ENCODE measurements around the gene SRSF5. TPM values are rescaled to one million over a fixed set of nuclear protein-coding genes. Genes with fewer than 3 reads are reported as not detected.

SRSF5 gene
- total and polyA plus RNA-seq, 2 of the 8 experiments (the other 6 are each of a cell fraction or from before 2014, with no cell fraction given): 101 to 238 TPM

- TF ChIP-seq TBP (IDR thresholded peaks at IDR 0.05; ENCODE audit: low read depth, low read length) (no peak), POLR2AphosphoS5 (IDR thresholded peaks at IDR 0.05; ENCODE audit: low read depth, low read length) (no peak), SP1 (IDR thresholded peaks at IDR 0.05; ENCODE audit: low read depth, low read length) (no peak)
Observed at GRCh38 chr14:69794791-69795190, 27.8 kb downstream of the SRSF5 start (continued).

Measured in H1 (cell line).